IMR-90 (cell line): ENCODE results near the gene ABI3BP. TPM values are rescaled to one million over a fixed set of nuclear protein-coding genes. Genes with fewer than 3 reads are reported as not detected.

Experiments used
- ATAC-seq: fragments of 200-7000 bp; cut with Tn5 transposase; 2 replicates; pipeline ENCODE4 v1.9.1; 2020; ENCODE audit warnings: low read depth, mild to moderate bottlenecking, moderate library complexity
- BruUV-seq: library from RNA; stranded (reverse); fragments of 400-500 nt; replicated peaks from 2 replicates; lab custom pipeline; 2021; lab: Mats Ljungman, UMichigan
- CTCF ChIA-PET: fragments of 300-600 bp; formaldehyde crosslinking; extraction: SDS; loops from one replicate; lab custom pipeline; 2021; ENCODE audit warnings: antibody characterized with exemption; lab: Yijun Ruan, JAX
- POLR2A ChIA-PET: fragments of 300-600 bp; sonication (Branson Sonifier 250); formaldehyde crosslinking; loops from one replicate; lab custom pipeline; 2022; ENCODE audit warnings: antibody characterized with exemption; ENCODE audit not compliant: unreplicated experiment; lab: Charles Lee
- DNase-seq: peaks from one replicate; pipeline ENCODE4 v3.0.0; 2013
- H2AFZ ChIP-seq: replicated peaks from 2 replicates; pipeline ENCODE3; 2013; ENCODE audit warnings: low read length, mild to moderate bottlenecking; ENCODE audit not compliant: poor library complexity
- H2AK5ac ChIP-seq: 2 replicates; pipeline ENCODE4 v1.6.1; 2013; ENCODE audit warnings: low read depth, low read length, inconsistent platforms
- H2AK9ac ChIP-seq: replicated peaks from 2 replicates; pipeline ENCODE3; 2013; ENCODE audit warnings: mild to moderate bottlenecking, low read depth, low read length, moderate library complexity; ENCODE audit not compliant: poor library complexity
- H2BK120ac ChIP-seq: 2 replicates; pipeline ENCODE4 v1.6.1; 2013; ENCODE audit warnings: low read depth, low read length, inconsistent platforms
- H2BK15ac ChIP-seq: 3 replicates; pipeline ENCODE4 v1.6.1; 2013; ENCODE audit warnings: low read depth, low read length, inconsistent platforms
- H2BK20ac ChIP-seq: 2 replicates; pipeline ENCODE4 v1.6.1; 2013; ENCODE audit warnings: low read depth, mild to moderate bottlenecking, inconsistent platforms, low read length, moderate library complexity
- H2BK5ac ChIP-seq: 2 replicates; pipeline ENCODE4 v1.6.1; 2013; ENCODE audit warnings: mild to moderate bottlenecking, low read depth, low read length, inconsistent platforms; ENCODE audit not compliant: poor library complexity, severe bottlenecking
- H3K14ac ChIP-seq: replicated peaks from 2 replicates; pipeline ENCODE4 v1.6.1; 2013; ENCODE audit warnings: low read depth, low read length, inconsistent platforms
- H3K18ac ChIP-seq: 2 replicates; pipeline ENCODE4 v1.6.1; 2013; ENCODE audit warnings: low read depth, low read length, control low read depth
- H3K23ac ChIP-seq: 2 replicates; pipeline ENCODE4 v1.6.1; 2013; ENCODE audit warnings: low read depth, low read length, inconsistent platforms
- H3K27ac ChIP-seq: 2 replicates; pipeline ENCODE4 v1.5.1; 2013; ENCODE audit warnings: mild to moderate bottlenecking, control low read depth, low read length; ENCODE audit not compliant: insufficient read depth
- H3K27me3 ChIP-seq: 2 replicates; pipeline ENCODE4 v1.6.1; 2013; ENCODE audit warnings: low read length; ENCODE audit not compliant: control insufficient read depth, insufficient read depth
- H3K36me3 ChIP-seq: 2 replicates; pipeline ENCODE4 v1.6.1; 2013; ENCODE audit warnings: low read length, mixed read lengths; ENCODE audit not compliant: control insufficient read depth, insufficient read depth
- H3K4ac ChIP-seq: 2 replicates; pipeline ENCODE4 v1.6.1; 2013; ENCODE audit warnings: low read depth, low read length, inconsistent platforms
- H3K4me1 ChIP-seq: 2 replicates; pipeline ENCODE4 v1.6.1; 2013; ENCODE audit warnings: low read length, mixed read lengths; ENCODE audit not compliant: control insufficient read depth, insufficient read depth
- H3K4me2 ChIP-seq: 2 replicates; pipeline ENCODE4 v1.6.1; 2013; ENCODE audit warnings: low read depth, mild to moderate bottlenecking, control low read depth, low read length, moderate library complexity
- H3K4me3 ChIP-seq: 2 replicates; pipeline ENCODE4 v1.5.1; 2013; ENCODE audit warnings: low read depth, mild to moderate bottlenecking, control low read depth, low read length, moderate library complexity; ENCODE audit not compliant: insufficient read depth
- H3K56ac ChIP-seq: 2 replicates; pipeline ENCODE4 v1.6.1; 2013; ENCODE audit warnings: low read length, inconsistent platforms; ENCODE audit not compliant: insufficient read depth; ENCODE audit errors: extremely low read depth
- H3K79me1 ChIP-seq, 2 experiments: 2 replicates each; pipeline ENCODE4 v1.6.1; 2013; ENCODE audit warnings: low read length in 2 of 2, inconsistent platforms in 1 of 2, low read depth in 1 of 2
- H3K9ac ChIP-seq: 2 replicates; pipeline ENCODE4 v1.6.1; 2013; ENCODE audit warnings: low read depth, low read length, control low read depth
- H3K9me1 ChIP-seq: 2 replicates; pipeline ENCODE4 v1.6.1; 2013; ENCODE audit warnings: low read length, inconsistent platforms; ENCODE audit not compliant: insufficient read depth
- H3K9me3 ChIP-seq: 2 replicates; pipeline ENCODE4 v1.6.1; 2013; ENCODE audit warnings: low read length; ENCODE audit not compliant: control insufficient read depth, insufficient read depth
- H4K20me1 ChIP-seq: 2 replicates; pipeline ENCODE4 v1.6.1; 2013; ENCODE audit warnings: low read length, inconsistent platforms; ENCODE audit not compliant: insufficient read depth
- H4K5ac ChIP-seq: 2 replicates; pipeline ENCODE4 v1.6.1; 2013; ENCODE audit warnings: mild to moderate bottlenecking, low read depth, low read length, control low read depth
- H4K8ac ChIP-seq, 2 experiments: 2 replicates each; pipeline ENCODE4 v1.6.1; 2013; ENCODE audit warnings: low read depth in 2 of 2, low read length in 2 of 2, control low read depth in 1 of 2, inconsistent platforms in 1 of 2
- H4K91ac ChIP-seq: 2 replicates; pipeline ENCODE4 v1.6.1; 2013; ENCODE audit warnings: low read depth, low read length, inconsistent platforms; ENCODE audit not compliant: insufficient read depth
- CTCF ChIP-seq: conservative IDR thresholded peaks from 2 replicates; pipeline ENCODE4 v1.5.1; 2012; ENCODE audit warnings: mild to moderate bottlenecking, low read depth, low read length, improper control_type of control experiment
- FOS ChIP-seq: fragments of 150-350 bp; IDR thresholded peaks from 2 replicates; pipeline ENCODE4 v1.6.1; 2016; ENCODE audit warnings: low read depth, low read length
- MAFK ChIP-seq: IDR thresholded peaks from 2 replicates; pipeline ENCODE4 v1.6.1; 2012; ENCODE audit warnings: low read depth, low read length, improper control_type of control experiment
- RFX5 ChIP-seq: IDR thresholded peaks from 2 replicates; pipeline ENCODE4 v1.8.0; 2012; ENCODE audit warnings: low read depth, mild to moderate bottlenecking, low read length, moderate library complexity
- WGBS, 2 experiments: methylation state at CpG; one replicate each; pipeline versions ENCODE4 v1.1.5 to v1.1.7; 2013; ENCODE audit warnings: missing lambda C conversion rate in 2 of 2; ENCODE audit not compliant: insufficient read length in 1 of 2; ENCODE audit errors: extremely low coverage in 2 of 2; 5-methylcytosine and 5-hydroxymethylcytosine counted together
- dilution Hi-C: fragments of 300-500 bp; cut with HindIII; formaldehyde crosslinking; loops from one replicate; pipeline ENCODE4 v1.14.3; 2018; ENCODE audit warnings: low sequenced_read_pairs; ENCODE audit not compliant: unreplicated experiment
- in situ Hi-C: fragments of 300-500 bp; cut with MboI; formaldehyde crosslinking; loops from 3 replicates; pipeline ENCODE4 v1.14.3; 2019; ENCODE audit warnings: low sequenced_read_pairs, inconsistent platforms, mixed read lengths
- intact Hi-C: fragments of 100-400 bp; cut with micrococcal nuclease; formaldehyde crosslinking; loops from 2 replicates; pipeline ENCODE4 v1.10.0; 2022
- polyA plus RNA-seq, 3 experiments: library from polyadenylated mRNA; depleted of rRNA; stranded (reverse); fragments of >200 nt; gene quantifications; 2 replicates each; pipeline ENCODE4 v1.2.3, GENCODE V29; 2012; ENCODE audit warnings: low replicate concordance in 1 of 3
- total RNA-seq: library from RNA; depleted of rRNA; stranded (reverse); fragments of >200 nt; gene quantifications from 2 replicates; pipeline ENCODE4 v1.2.3, GENCODE V29; 2012

ABI3BP gene
- total and polyA plus RNA-seq, 2 of the 4 experiments (the other 2 are of a cell fraction) = 3.0 to 26.7 TPM

- BruUV-seq = no TSS peak
- in situ Hi-C loops = no loop called here
- intact Hi-C loops = no loop called here
- 100% methylated on average over 1 of the region's 3 CpGs; no CpG with 5 or more reads in 1 of the 2 experiments for WGBS, 2 experiments
- Histone ChIP-seq H3K79me1 (no peaks in the 10 kb centered on the region), H3K9ac (no peak overlapping the region), H3K23ac (no peak overlapping the region), H3K36me3 (no peaks in the 10 kb centered on the region), H3K4me3 (no peak overlapping the region), H4K91ac (no peak overlapping the region), H3K18ac (no peak overlapping the region), H2BK5ac (no peak overlapping the region), H4K5ac (no peak overlapping the region), H3K27ac (no peak overlapping the region), H3K56ac (no peak overlapping the region), H3K4me1 (peaks cover 4% of the 10 kb centered on the region), H4K8ac (no peak overlapping the region), H3K27me3 (no peaks in the 10 kb centered on the region), H3K4me2 (no peak overlapping the region), H3K14ac (no peak overlapping the region), H3K4ac (no peak overlapping the region), H4K20me1 (no peaks in the 10 kb centered on the region), H2BK20ac (no peak overlapping the region), H3K9me1 (peaks cover 2% of the 10 kb centered on the region; the same call in 1 of the 2 replicates), H3K9me3 (no peaks in the 10 kb centered on the region), H2AK9ac (no peak overlapping the region), H2BK15ac (no peak overlapping the region), H2AFZ (no peak overlapping the region), H2AK5ac (no peak overlapping the region), H2BK120ac (no peak overlapping the region)
- ATAC-seq (no peak), DNase-seq (peak; percentile 11)
- TF ChIP-seq FOS (no peak), RFX5 (no peak), MAFK (no peak), CTCF (no peak)
- ChIA-PET CTCF (interaction anchor here (1.3 kb wide), 1 partner anchor 12 kb away, joined by 4 read pairs; no protein-coding TSS in a partner anchor), POLR2A (no interaction called here)
- dilution Hi-C loops = no loop called here
Measured at GRCh38 chr3:100782906-100783305, 210.3 kb downstream of the ABI3BP start.
